G401.6 (cell line): Measurements from ENCODE around the gene MALSU1.

ENCODE experiments used
- FAIRE-seq: peaks from 2 replicates; lab custom pipeline; 2012; peaks lifted over from hg19 to GRCh38; lab: Jason Lieb, UNC

MALSU1 gene

GRCh38 chr7:23335621-23336020 lies 36.5 kb downstream of the MALSU1 start:
- FAIRE-seq: no peak

GRCh38 chr7:23336086-23336485 lies 36.9 kb downstream of the MALSU1 start:
- peak; percentile 51 for FAIRE-seq

- FAIRE-seq: no peak
Observed at GRCh38 chr7:23336799-23337283, 37.7 kb downstream of the MALSU1 start.

- no peak for FAIRE-seq
Observed at GRCh38 chr7:23337374-23337773, 38.2 kb downstream of the MALSU1 start.

GRCh38 chr7:23338439-23338838 lies 39.3 kb downstream of the MALSU1 start:
- no peak for FAIRE-seq

- FAIRE-seq: no peak
Observed at GRCh38 chr7:23338863-23339262, 39.7 kb downstream of the MALSU1 start.

- FAIRE-seq: no peak
Observed at GRCh38 chr7:23341846-23342598, 42.9 kb downstream of the MALSU1 start.

GRCh38 chr7:23343102-23343501 lies 44.0 kb downstream of the MALSU1 start:
- no peak for FAIRE-seq

GRCh38 chr7:23343806-23344475 lies 44.8 kb downstream of the MALSU1 start:
- peak; percentile 98 for FAIRE-seq

- peak; percentile 88 for FAIRE-seq
Observed at GRCh38 chr7:23345601-23346000, 46.5 kb downstream of the MALSU1 start.

GRCh38 chr7:23346316-23346715 lies 47.2 kb downstream of the MALSU1 start:
- no peak for FAIRE-seq

GRCh38 chr7:23347033-23347681 lies 48.0 kb downstream of the MALSU1 start:
- no peak for FAIRE-seq

GRCh38 chr7:23347682-23348180 lies 48.6 kb downstream of the MALSU1 start:
- FAIRE-seq: peak; percentile 99

- FAIRE-seq: peak; percentile 100
Observed at GRCh38 chr7:23349484-23350157, 50.5 kb downstream of the MALSU1 start.

- no peak for FAIRE-seq
Observed at GRCh38 chr7:23350466-23350865, 51.3 kb downstream of the MALSU1 start.

GRCh38 chr7:23353172-23353571 lies 54.0 kb downstream of the MALSU1 start:
- FAIRE-seq: no peak

- FAIRE-seq: no peak
Observed at GRCh38 chr7:23356168-23356567, 57.0 kb downstream of the MALSU1 start.

GRCh38 chr7:23356726-23357125 lies 57.6 kb downstream of the MALSU1 start:
- no peak for FAIRE-seq

GRCh38 chr7:23357190-23358093 lies 58.3 kb downstream of the MALSU1 start:
- FAIRE-seq: peak; percentile 99

- no peak for FAIRE-seq
Observed at GRCh38 chr7:23358152-23358674, 59.1 kb downstream of the MALSU1 start.
